HepG2 (cell line): Measurements from ENCODE around the gene ZNF276. TPM values are rescaled to one million over a fixed set of nuclear protein-coding genes. Genes with fewer than 3 reads are reported as not detected.
A peak's percentile ranks its signal among the peaks of the same experiment; 100 is the strongest.

ENCODE experiments used
- AHR ChIP-seq: IDR thresholded peaks from 2 replicates; pipeline ENCODE4 v1.6.1; 2018; ENCODE audit warnings: missing genetic modification reagents, missing compliant biosample characterization
- BCL6 ChIP-seq: IDR thresholded peaks from 2 replicates; pipeline ENCODE4 v1.6.1; 2016; ENCODE audit warnings: missing genetic modification reagents, missing compliant biosample characterization
- BHLHE40 ChIP-seq: IDR thresholded peaks from 2 replicates; pipeline ENCODE4 v1.6.1; 2011; ENCODE audit warnings: low read length, improper control_type of control experiment
- HNF4G ChIP-seq, 2 experiments: sonication (generic) in 1 of 2; formaldehyde crosslinking in 1 of 2; IDR thresholded peaks; 2 replicates each; pipeline versions ENCODE4 v1.4.0 to v1.6.1; 2011 to 2020; ENCODE audit warnings: borderline replicate concordance in 2 of 2, low read depth in 2 of 2, mild to moderate bottlenecking in 2 of 2, low read length in 1 of 2, missing genetic modification reagents in 1 of 2, moderate library complexity in 1 of 2
- ISX ChIP-seq: sonication (generic); formaldehyde crosslinking; conservative IDR thresholded peaks from 2 replicates; pipeline ENCODE4 v1.5.0; 2020; ENCODE audit warnings: missing genetic modification reagents
- MED1 ChIP-seq: sonication (generic); formaldehyde crosslinking; IDR thresholded peaks from 2 replicates; pipeline ENCODE4 v1.4.0; 2020; ENCODE audit warnings: missing genetic modification reagents
- MIER3 ChIP-seq: IDR thresholded peaks from 2 replicates; pipeline ENCODE4 v1.6.1; 2016; ENCODE audit warnings: missing compliant biosample characterization, borderline replicate concordance
- MTA1 ChIP-seq: sonication (generic); formaldehyde crosslinking; IDR thresholded peaks from 2 replicates; pipeline ENCODE4 v1.4.0; 2020; ENCODE audit warnings: missing genetic modification reagents, mild to moderate bottlenecking, borderline replicate concordance
- NFYC ChIP-seq: IDR thresholded peaks from 2 replicates; pipeline ENCODE4 v1.6.1; 2016; ENCODE audit warnings: missing genetic modification reagents, missing compliant biosample characterization
- PAXIP1 ChIP-seq: sonication (generic); formaldehyde crosslinking; conservative IDR thresholded peaks from 2 replicates; pipeline ENCODE4 v1.4.0; 2020; ENCODE audit warnings: mild to moderate bottlenecking, missing genetic modification reagents, moderate library complexity
- POLR2AphosphoS5 ChIP-seq: IDR thresholded peaks from 2 replicates; pipeline ENCODE4 v1.6.1; 2012; ENCODE audit warnings: low read depth, low read length
- POLR2G ChIP-seq: fragments of 200-400 bp; formaldehyde crosslinking; IDR thresholded peaks from 2 replicates; pipeline ENCODE4 v1.6.1; 2018; ENCODE audit warnings: mild to moderate bottlenecking, low read depth, low read length, moderate library complexity
- RFX5 ChIP-seq: IDR thresholded peaks from 2 replicates; pipeline ENCODE4 v1.6.1; 2011; ENCODE audit warnings: low read depth, low read length, improper control_type of control experiment
- SMYD3 ChIP-seq: sonication (generic); formaldehyde crosslinking; IDR thresholded peaks from 2 replicates; pipeline ENCODE4 v1.8.1; 2023; ENCODE audit warnings: mild to moderate bottlenecking, missing genetic modification reagents
- SUZ12 ChIP-seq: fragments of 150-350 bp; IDR thresholded peaks from 2 replicates; pipeline ENCODE4 v1.6.1; 2014; ENCODE audit warnings: low read depth, low read length
- TFAP4 ChIP-seq: sonication (generic); IDR thresholded peaks from 2 replicates; pipeline ENCODE4 v1.6.1; 2016; ENCODE audit warnings: low read depth, borderline replicate concordance
- ZFP91 ChIP-seq: sonication (generic); formaldehyde crosslinking; IDR thresholded peaks from 2 replicates; pipeline ENCODE4 v1.9.0; 2022; ENCODE audit warnings: missing genetic modification reagents, mild to moderate bottlenecking, borderline replicate concordance
- ZFYVE20 ChIP-seq: sonication (generic); formaldehyde crosslinking; IDR thresholded peaks from 2 replicates; pipeline ENCODE4 v1.8.0; 2023; ENCODE audit warnings: low read depth, mild to moderate bottlenecking, moderate library complexity, missing genetic modification reagents, borderline replicate concordance
- ZNF296 ChIP-seq: sonication (generic); formaldehyde crosslinking; conservative IDR thresholded peaks from 2 replicates; pipeline ENCODE4 v1.5.0; 2020; ENCODE audit warnings: mild to moderate bottlenecking, missing genetic modification reagents
- ZNF691 ChIP-seq: sonication (generic); formaldehyde crosslinking; IDR thresholded peaks from 2 replicates; pipeline ENCODE4 v1.4.0; 2020; ENCODE audit warnings: missing genetic modification reagents, low read depth, mild to moderate bottlenecking, borderline replicate concordance
- ZNF788 ChIP-seq: sonication (generic); formaldehyde crosslinking; IDR thresholded peaks from 2 replicates; pipeline ENCODE4 v1.5.0; 2020; ENCODE audit warnings: mild to moderate bottlenecking, missing genetic modification reagents, borderline replicate concordance
- ZNF83 ChIP-seq: sonication (generic); formaldehyde crosslinking; IDR thresholded peaks from 2 replicates; pipeline ENCODE4 v1.4.0; 2020; ENCODE audit warnings: missing genetic modification reagents, mild to moderate bottlenecking, borderline replicate concordance
- polyA plus RNA-seq, 8 experiments: library from polyadenylated mRNA; depleted of rRNA in 3 of 8; stranded (reverse) in 7 of 8; unstranded in 1 of 8; fragments of >200 nt; fragmentation: Illumina TruSeq in 4 of 8; extraction: Trizol in 4 of 8; gene quantifications; 2 replicates each; pipeline versions ENCODE4 v1.2.1 to v1.2.3, GENCODE V29; 2011 to 2016; ENCODE audit warnings: low read depth in 4 of 8, missing spikeins in 1 of 8, mixed read lengths in 1 of 8; ENCODE audit not compliant: insufficient read depth in 1 of 8
- total RNA-seq, 5 experiments: library from RNA; depleted of rRNA; stranded (reverse); fragments of >200 nt; fragmentation: Illumina TruSeq; extraction: Trizol; gene quantifications; 2 replicates each; pipeline ENCODE4 v1.2.3, GENCODE V29; 2016; ENCODE audit warnings: low read depth in 1 of 5

Gene ZNF276
- total and polyA plus RNA-seq, 2 of the 13 experiments (the other 11 are each of a cell fraction or from before 2014, with no cell fraction given), result 17.7 to 18.0 TPM

GRCh38 chr16:89693931-89694783, 27.2 kb upstream of the ZNF276 start (continued):
- TF ChIP-seq MED1 (CRISPR knock-in tag) (peak; percentile 66), ZFP91 (CRISPR knock-in tag) (peak; percentile 58; the same call in 1 of the 2 replicates), POLR2G (no peak; the same call in 1 of the 2 replicates), PAXIP1 (CRISPR knock-in tag) (peak; percentile 79), SUZ12 (no peak), BHLHE40 (peak; percentile 40; the same call in 1 of the 2 replicates), ZNF296 (peak; percentile 95), AHR (CRISPR knock-in tag) (peak; percentile 48; the same call in 1 of the 2 replicates), ZNF83 (CRISPR knock-in tag) (0 out of 2 replicates have a peak, but pooled peaks have one; percentile 1), ZFYVE20 (CRISPR knock-in tag) (0 out of 2 replicates have a peak, but pooled peaks have one; percentile 62), POLR2AphosphoS5 (no peak), ISX (CRISPR knock-in tag) (no peak), BCL6 (CRISPR knock-in tag) (peak; percentile 90), NFYC (CRISPR knock-in tag) (no peak), HNF4G (IDR thresholded peaks at IDR 0.05; ENCODE audit: borderline replicate concordance, low read depth, low read length) (peak; percentile 10; the same call in 1 of the 2 replicates), HNF4G (CRISPR knock-in tag; IDR thresholded peaks at IDR 0.05; ENCODE audit: borderline replicate concordance, low read depth) (no peak), MTA1 (peak; percentile 93), ZNF788 (CRISPR knock-in tag) (peak; percentile 14), RFX5 (no peak), ZNF691 (CRISPR knock-in tag) (peak; percentile 54; the same call in 1 of the 2 replicates), TFAP4 (0 out of 2 replicates have a peak, but pooled peaks have one; percentile 6), SMYD3 (CRISPR knock-in tag) (no peak), MIER3 (CRISPR knock-in tag) (no peak)
